Measurements from ENCODE around the gene CCDC146.
"Not testable (repeated sequence)": the region's sequence is repeated elsewhere in the genome, so short reads cannot be mapped to it uniquely, and the experiment has no call there.

DNA sequence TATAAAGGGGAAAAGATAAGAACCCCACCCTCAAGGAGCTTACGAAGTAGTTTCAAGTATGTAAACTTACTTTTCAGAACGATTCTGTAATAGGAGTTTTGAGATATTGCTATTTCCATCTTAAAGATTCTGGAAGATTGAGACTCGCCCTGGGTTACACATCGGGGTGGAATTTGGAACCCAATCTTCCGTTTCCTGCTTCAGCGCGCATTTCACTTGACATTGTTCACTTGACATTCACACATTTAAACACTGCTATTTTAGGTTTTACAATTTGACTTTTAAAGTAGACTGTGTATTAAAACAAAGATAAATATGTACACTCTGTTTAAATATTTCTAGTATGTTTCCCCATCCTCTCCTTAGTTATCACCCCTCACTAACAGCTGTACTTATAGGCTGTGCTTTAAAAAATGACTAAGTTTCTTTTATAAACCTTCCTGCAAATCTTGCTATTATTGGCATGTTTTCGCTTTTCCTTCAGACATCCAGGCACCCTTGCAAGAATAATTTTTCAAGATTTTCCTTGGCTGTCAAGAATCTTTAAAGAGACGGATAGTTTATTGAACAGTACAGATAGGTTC, 55.0 kb downstream of the CCDC146 start:
- TF ChIP-seq, protein P1, sequence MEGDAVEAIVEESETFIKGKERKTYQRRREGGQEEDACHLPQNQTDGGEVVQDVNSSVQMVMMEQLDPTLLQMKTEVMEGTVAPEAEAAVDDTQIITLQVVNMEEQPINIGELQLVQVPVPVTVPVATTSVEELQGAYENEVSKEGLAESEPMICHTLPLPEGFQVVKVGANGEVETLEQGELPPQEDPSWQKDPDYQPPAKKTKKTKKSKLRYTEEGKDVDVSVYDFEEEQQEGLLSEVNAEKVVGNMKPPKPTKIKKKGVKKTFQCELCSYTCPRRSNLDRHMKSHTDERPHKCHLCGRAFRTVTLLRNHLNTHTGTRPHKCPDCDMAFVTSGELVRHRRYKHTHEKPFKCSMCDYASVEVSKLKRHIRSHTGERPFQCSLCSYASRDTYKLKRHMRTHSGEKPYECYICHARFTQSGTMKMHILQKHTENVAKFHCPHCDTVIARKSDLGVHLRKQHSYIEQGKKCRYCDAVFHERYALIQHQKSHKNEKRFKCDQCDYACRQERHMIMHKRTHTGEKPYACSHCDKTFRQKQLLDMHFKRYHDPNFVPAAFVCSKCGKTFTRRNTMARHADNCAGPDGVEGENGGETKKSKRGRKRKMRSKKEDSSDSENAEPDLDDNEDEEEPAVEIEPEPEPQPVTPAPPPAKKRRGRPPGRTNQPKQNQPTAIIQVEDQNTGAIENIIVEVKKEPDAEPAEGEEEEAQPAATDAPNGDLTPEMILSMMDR (IDR thresholded peaks at IDR 0.05): not testable (repeated sequence)
- not testable (repeated sequence) for TF ChIP-seq NFYB (CRISPR knock-in tag; conservative IDR thresholded peaks at IDR 0.05; ENCODE audit: low read depth); FOXK1 (CRISPR knock-in tag; IDR thresholded peaks at IDR 0.05); NR3C1 (CRISPR knock-in tag; conservative IDR thresholded peaks at IDR 0.05; ENCODE audit: low read depth); FOXP1 (CRISPR knock-in tag; IDR thresholded peaks at IDR 0.05; ENCODE audit: borderline replicate concordance); TEAD4 (CRISPR knock-in tag; IDR thresholded peaks at IDR 0.05); CREM (CRISPR knock-in tag; IDR thresholded peaks at IDR 0.05); RELA (CRISPR knock-in tag; IDR thresholded peaks at IDR 0.05; ENCODE audit: borderline replicate concordance)
- TF ChIP-seq, protein P2, sequence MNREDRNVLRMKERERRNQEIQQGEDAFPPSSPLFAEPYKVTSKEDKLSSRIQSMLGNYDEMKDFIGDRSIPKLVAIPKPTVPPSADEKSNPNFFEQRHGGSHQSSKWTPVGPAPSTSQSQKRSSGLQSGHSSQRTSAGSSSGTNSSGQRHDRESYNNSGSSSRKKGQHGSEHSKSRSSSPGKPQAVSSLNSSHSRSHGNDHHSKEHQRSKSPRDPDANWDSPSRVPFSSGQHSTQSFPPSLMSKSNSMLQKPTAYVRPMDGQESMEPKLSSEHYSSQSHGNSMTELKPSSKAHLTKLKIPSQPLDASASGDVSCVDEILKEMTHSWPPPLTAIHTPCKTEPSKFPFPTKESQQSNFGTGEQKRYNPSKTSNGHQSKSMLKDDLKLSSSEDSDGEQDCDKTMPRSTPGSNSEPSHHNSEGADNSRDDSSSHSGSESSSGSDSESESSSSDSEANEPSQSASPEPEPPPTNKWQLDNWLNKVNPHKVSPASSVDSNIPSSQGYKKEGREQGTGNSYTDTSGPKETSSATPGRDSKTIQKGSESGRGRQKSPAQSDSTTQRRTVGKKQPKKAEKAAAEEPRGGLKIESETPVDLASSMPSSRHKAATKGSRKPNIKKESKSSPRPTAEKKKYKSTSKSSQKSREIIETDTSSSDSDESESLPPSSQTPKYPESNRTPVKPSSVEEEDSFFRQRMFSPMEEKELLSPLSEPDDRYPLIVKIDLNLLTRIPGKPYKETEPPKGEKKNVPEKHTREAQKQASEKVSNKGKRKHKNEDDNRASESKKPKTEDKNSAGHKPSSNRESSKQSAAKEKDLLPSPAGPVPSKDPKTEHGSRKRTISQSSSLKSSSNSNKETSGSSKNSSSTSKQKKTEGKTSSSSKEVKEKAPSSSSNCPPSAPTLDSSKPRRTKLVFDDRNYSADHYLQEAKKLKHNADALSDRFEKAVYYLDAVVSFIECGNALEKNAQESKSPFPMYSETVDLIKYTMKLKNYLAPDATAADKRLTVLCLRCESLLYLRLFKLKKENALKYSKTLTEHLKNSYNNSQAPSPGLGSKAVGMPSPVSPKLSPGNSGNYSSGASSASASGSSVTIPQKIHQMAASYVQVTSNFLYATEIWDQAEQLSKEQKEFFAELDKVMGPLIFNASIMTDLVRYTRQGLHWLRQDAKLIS (CRISPR knock-in tag; IDR thresholded peaks at IDR 0.05; ENCODE audit: borderline replicate concordance): not testable (repeated sequence)
- TF ChIP-seq, protein P3, sequence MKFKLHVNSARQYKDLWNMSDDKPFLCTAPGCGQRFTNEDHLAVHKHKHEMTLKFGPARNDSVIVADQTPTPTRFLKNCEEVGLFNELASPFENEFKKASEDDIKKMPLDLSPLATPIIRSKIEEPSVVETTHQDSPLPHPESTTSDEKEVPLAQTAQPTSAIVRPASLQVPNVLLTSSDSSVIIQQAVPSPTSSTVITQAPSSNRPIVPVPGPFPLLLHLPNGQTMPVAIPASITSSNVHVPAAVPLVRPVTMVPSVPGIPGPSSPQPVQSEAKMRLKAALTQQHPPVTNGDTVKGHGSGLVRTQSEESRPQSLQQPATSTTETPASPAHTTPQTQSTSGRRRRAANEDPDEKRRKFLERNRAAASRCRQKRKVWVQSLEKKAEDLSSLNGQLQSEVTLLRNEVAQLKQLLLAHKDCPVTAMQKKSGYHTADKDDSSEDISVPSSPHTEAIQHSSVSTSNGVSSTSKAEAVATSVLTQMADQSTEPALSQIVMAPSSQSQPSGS (CRISPR knock-in tag; IDR thresholded peaks at IDR 0.05; ENCODE audit: borderline replicate concordance, low read depth): not testable (repeated sequence)
- TF ChIP-seq, protein P4, sequence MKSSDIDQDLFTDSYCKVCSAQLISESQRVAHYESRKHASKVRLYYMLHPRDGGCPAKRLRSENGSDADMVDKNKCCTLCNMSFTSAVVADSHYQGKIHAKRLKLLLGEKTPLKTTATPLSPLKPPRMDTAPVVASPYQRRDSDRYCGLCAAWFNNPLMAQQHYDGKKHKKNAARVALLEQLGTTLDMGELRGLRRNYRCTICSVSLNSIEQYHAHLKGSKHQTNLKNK (CRISPR knock-in tag; IDR thresholded peaks at IDR 0.05): not testable (repeated sequence)
- TF ChIP-seq, protein P5, sequence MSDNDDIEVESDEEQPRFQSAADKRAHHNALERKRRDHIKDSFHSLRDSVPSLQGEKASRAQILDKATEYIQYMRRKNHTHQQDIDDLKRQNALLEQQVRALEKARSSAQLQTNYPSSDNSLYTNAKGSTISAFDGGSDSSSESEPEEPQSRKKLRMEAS (CRISPR knock-in tag; IDR thresholded peaks at IDR 0.05): not testable (repeated sequence)

Measured in WTC11 (cell line).